ENCODE data around the gene TALDO1. TPM values are rescaled to one million over a fixed set of nuclear protein-coding genes. Genes with fewer than 3 reads are reported as not detected.

TALDO1 gene
- total and polyA plus RNA-seq, 10 of the 15 experiments (the other 5 are each of a cell fraction or from before 2014, with no cell fraction given), result 121 to 302 (median 182) TPM

GRCh38 chr11:762421-763072 is 15.3 kb downstream of the TALDO1 start:
- RAD21 ChIA-PET (ENCODE audit: unreplicated experiment), result no interaction called here

More at GRCh38 chr11:762421-763072, 15.3 kb downstream of the TALDO1 start:
- Histone ChIP-seq H3K4me2 (ENCODE audit: control insufficient read depth, insufficient read depth) (no peak overlapping the region), H3K36me3 (ENCODE audit: control insufficient read depth in 2 of 2, insufficient read depth in 2 of 2, low read length in 1 of 2) (peaks cover 29 to 42% of the 10 kb centered on the region in 2 experiments; a peak in 3 of 4 replicates), H3K27ac (ENCODE audit: control insufficient read depth, insufficient read depth) (no peak overlapping the region), H3K79me2 (ENCODE audit: control insufficient read depth, insufficient read depth, low read length) (no peaks in the 10 kb centered on the region), H3K9me3 (replicated peaks; ENCODE audit: control insufficient read depth, insufficient read depth, low read length) (no peaks in the 10 kb centered on the region), H3K4me3 (no peak overlapping the region), H3K9ac (ENCODE audit: control insufficient read depth, insufficient read depth, low read length) (no peak overlapping the region), H4K20me1 (ENCODE audit: control insufficient read depth, insufficient read depth) (no peaks in the 10 kb centered on the region), H3K4me1 (ENCODE audit: control insufficient read depth, insufficient read depth, low read length) (no peaks in the 10 kb centered on the region), H2AFZ (ENCODE audit: control insufficient read depth, low read depth, low read length) (no peak overlapping the region), H3K27me3 (replicated peaks in 1 of 2; ENCODE audit: control insufficient read depth in 2 of 2, insufficient read depth in 2 of 2, low read length in 1 of 2) (no peaks in the 10 kb centered on the region)
- ChIA-PET CTCF (no interaction called here), POLR2A (no interaction called here), SMC1A (ENCODE audit: uncharacterized antibody, unreplicated experiment) (no interaction called here)
- DNase-seq (ENCODE audit: low read depth, low spot score) (no peak), FAIRE-seq (no peak), ATAC-seq (peak; percentile 62)
- TF ChIP-seq YBX1 (IDR thresholded peaks at IDR 0.05), result no peak
- TF ChIP-seq NKRF (conservative IDR thresholded peaks at IDR 0.05), result no peak
- TF ChIP-seq SMAD1 (IDR thresholded peaks at IDR 0.05; ENCODE audit: low read depth, partially characterized antibody), result no peak
- TF ChIP-seq SUZ12 (IDR thresholded peaks at IDR 0.05; ENCODE audit: unreplicated experiment), result no peak
- TF ChIP-seq NR2C2 (IDR thresholded peaks at IDR 0.05; ENCODE audit: borderline replicate concordance, control insufficient read depth, insufficient read length, low read depth), result no peak
- TF ChIP-seq POLR2A (IDR thresholded peaks at IDR 0.05; ENCODE audit: low read depth, low read length), result peak; percentile 70
- TF ChIP-seq RCOR1 (conservative IDR thresholded peaks at IDR 0.05; ENCODE audit: low read depth, low read length), result no peak
- TF ChIP-seq SUPT20H (IDR thresholded peaks at IDR 0.05; ENCODE audit: borderline replicate concordance, control insufficient read depth, low read depth, low read length), result no peak
- no peak for TF ChIP-seq KDM1A (IDR thresholded peaks at IDR 0.05; ENCODE audit: borderline replicate concordance)
- no peak for TF ChIP-seq TARDBP (IDR thresholded peaks at IDR 0.05; ENCODE audit: borderline replicate concordance)
- peak in 2 of 3 experiments; percentile 20 to 38; a peak in 2 of 6 replicates for TF ChIP-seq CTCF (IDR thresholded peaks at IDR 0.05 in 2 of 3, conservative IDR thresholded peaks at IDR 0.05 in 1 of 3; ENCODE audit: control insufficient read depth in 2 of 3, extremely low read depth in 1 of 3, insufficient read depth in 1 of 3, low read depth in 3 of 3, low read length in 3 of 3)
- BruUV-seq (replicated peaks), result no TSS peak
- intact Hi-C loops (cut with micrococcal nuclease; ENCODE audit: unreplicated experiment), result no loop called here
- in situ Hi-C loops (cut with MboI), result no loop called here
- WGBS (ENCODE audit: insufficient coverage, insufficient replicate concordance, low lambda C conversion rate, missing lambda C conversion rate), result 54% methylated on average over 10 of the region's 10 CpGs

Measured in GM12878 (cell line).